Endothelial cell of umbilical vein (primary cell): ENCODE measurements around the gene NR1H3. TPM values are rescaled to one million over a fixed set of nuclear protein-coding genes. Genes with fewer than 3 reads are reported as not detected.

Source experiments
- BruUV-seq: library from RNA; stranded (reverse); fragments of 400-500 nt; replicated peaks from 2 replicates; lab custom pipeline; 2021; lab: Mats Ljungman, UMichigan
- CTCF ChIA-PET: fragments of 300-600, 350-600 bp; sonication (Branson Sonifier 250); formaldehyde crosslinking; loops from one replicate; lab custom pipeline; 2021; ENCODE audit warnings: antibody characterized with exemption, inconsistent platforms; lab: Charles Lee
- POLR2A ChIA-PET: fragments of 300-600, 350-600 bp; sonication (Branson Sonifier 250); formaldehyde crosslinking; loops from one replicate; lab custom pipeline; 2021; ENCODE audit warnings: antibody characterized with exemption, inconsistent platforms; lab: Charles Lee
- DNase-seq: peaks from one replicate; pipeline ENCODE4 v3.0.0-alpha.2; 2011; ENCODE audit warnings: low read depth, low spot score
- FAIRE-seq: peaks from 2 replicates; lab custom pipeline; 2011; peaks lifted over from hg19 to GRCh38; lab: Jason Lieb, UNC
- H2AFZ ChIP-seq: 2 replicates; pipeline ENCODE4 v1.6.0; 2012; ENCODE audit warnings: low read depth, low read length, control low read depth, inconsistent platforms
- H3K27ac ChIP-seq: 2 replicates; pipeline ENCODE4 v1.5.1; 2011; ENCODE audit warnings: low read depth, mild to moderate bottlenecking, control low read depth, low read length, moderate library complexity; ENCODE audit not compliant: insufficient read depth
- H3K27me3 ChIP-seq, 2 experiments: 2 replicates each; pipeline versions ENCODE4 v1.6.0 to v1.6.1; 2011; ENCODE audit warnings: low read length in 2 of 2, mixed read lengths in 1 of 2; ENCODE audit not compliant: control insufficient read depth in 2 of 2, insufficient read depth in 2 of 2
- H3K36me3 ChIP-seq, 2 experiments: 2 replicates in 1 of 2; 3 replicates in 1 of 2; pipeline ENCODE4 v1.5.1; 2011; ENCODE audit warnings: low read length in 2 of 2, mild to moderate bottlenecking in 1 of 2, moderate library complexity in 1 of 2; ENCODE audit not compliant: control insufficient read depth in 2 of 2, insufficient read depth in 2 of 2; ENCODE audit errors: extremely low read depth in 1 of 2
- H3K4me1 ChIP-seq: 3 replicates; pipeline ENCODE4 v1.5.1; 2011; ENCODE audit warnings: mild to moderate bottlenecking, low read length; ENCODE audit not compliant: control insufficient read depth, insufficient read depth; ENCODE audit errors: extremely low read depth
- H3K4me2 ChIP-seq: 2 replicates; pipeline ENCODE4 v1.6.1; 2011; ENCODE audit warnings: low read length, control low read depth, mixed read lengths; ENCODE audit not compliant: insufficient read depth
- H3K4me3 ChIP-seq, 3 experiments: fragments of 200-600 bp in 1 of 3; sonication (generic), shearing (Covaris generic) in 1 of 3; replicated peaks in 1 of 3; 2 replicates each; pipeline ENCODE4 v1.5.1; 2011 to 2016; ENCODE audit warnings: control low read depth in 3 of 3, low read length in 3 of 3, mild to moderate bottlenecking in 2 of 3, inconsistent platforms in 1 of 3, low read depth in 1 of 3, moderate library complexity in 1 of 3; ENCODE audit not compliant: insufficient read depth in 1 of 3
- H3K79me2 ChIP-seq: 2 replicates; pipeline ENCODE4 v1.6.0; 2012; ENCODE audit warnings: low read length, inconsistent platforms; ENCODE audit not compliant: control insufficient read depth, insufficient read depth
- H3K9ac ChIP-seq: replicated peaks from 2 replicates; pipeline ENCODE3; 2011; ENCODE audit warnings: low read length, control low read depth; ENCODE audit not compliant: insufficient read depth; ENCODE audit errors: extremely low read depth
- H3K9me1 ChIP-seq: replicated peaks from 3 replicates; pipeline ENCODE4 v1.6.0; 2011; ENCODE audit warnings: mild to moderate bottlenecking, low read length; ENCODE audit not compliant: control insufficient read depth, insufficient read depth; ENCODE audit errors: extremely low read depth
- H3K9me3 ChIP-seq: replicated peaks from 2 replicates; pipeline ENCODE4 v1.5.1; 2012; ENCODE audit warnings: low read length, inconsistent platforms; ENCODE audit not compliant: control insufficient read depth, insufficient read depth
- H4K20me1 ChIP-seq: replicated peaks from 2 replicates; pipeline ENCODE3; 2011; ENCODE audit warnings: mild to moderate bottlenecking, low read length; ENCODE audit not compliant: control insufficient read depth, insufficient read depth; ENCODE audit errors: extremely low read depth
- EZH2 ChIP-seq: IDR thresholded peaks from 2 replicates; pipeline ENCODE4 v1.6.1; 2012; ENCODE audit warnings: borderline replicate concordance, low read depth, mild to moderate bottlenecking, moderate library complexity, low read length, inconsistent platforms; ENCODE audit not compliant: severe bottlenecking
- FOS ChIP-seq: IDR thresholded peaks from 2 replicates; pipeline ENCODE4 v1.6.1; 2011; ENCODE audit warnings: mild to moderate bottlenecking, low read length, moderate library complexity, borderline replicate concordance; ENCODE audit not compliant: insufficient read depth
- GATA2 ChIP-seq: IDR thresholded peaks from 2 replicates; pipeline ENCODE4 v1.7.0; 2011; ENCODE audit warnings: low read depth, mild to moderate bottlenecking, moderate library complexity, mixed read lengths, low read length; ENCODE audit not compliant: insufficient read length, insufficient read depth
- JUN ChIP-seq: IDR thresholded peaks from 2 replicates; pipeline ENCODE4 v1.6.1; 2011; ENCODE audit warnings: borderline replicate concordance, low read depth; ENCODE audit not compliant: insufficient read length, insufficient read depth
- MYC ChIP-seq: IDR thresholded peaks from one replicate; pipeline ENCODE4 v1.6.1; 2011; ENCODE audit warnings: mild to moderate bottlenecking, low read depth, low read length
- POLR2A ChIP-seq: IDR thresholded peaks from 2 replicates; pipeline ENCODE4 v1.6.1; 2012; ENCODE audit warnings: low read depth, mild to moderate bottlenecking, control low read depth, low read length
- POLR2AphosphoS5 ChIP-seq: IDR thresholded peaks from 2 replicates; pipeline ENCODE4 v1.6.1; 2012; ENCODE audit warnings: low read depth, mild to moderate bottlenecking, control low read depth, low read length, moderate library complexity; ENCODE audit not compliant: insufficient read depth
- dilution Hi-C: fragments of 300-500 bp; cut with MboI; formaldehyde crosslinking; loops from one replicate; pipeline ENCODE4 v1.15.0; 2019; ENCODE audit warnings: low sequenced_read_pairs; ENCODE audit not compliant: extremely low pct_ligation_motif_present
- intact Hi-C: fragments of 100-400 bp; cut with micrococcal nuclease; formaldehyde crosslinking; loops from one replicate; pipeline ENCODE4 v1.10.0; 2022
- polyA plus RNA-seq, 4 experiments: library from polyadenylated mRNA; depleted of rRNA in 3 of 4; stranded (reverse) in 3 of 4; unstranded in 1 of 4; fragments of >200 nt; gene quantifications; 2 replicates each; pipeline versions ENCODE4 v1.2.1 to v1.2.3, GENCODE V29; 2011 to 2012; ENCODE audit warnings: missing spikeins in 1 of 4
- total RNA-seq: library from RNA; stranded (reverse); gene quantifications from 2 replicates; pipeline ENCODE4 v1.2.3, GENCODE V29; 2021
- TF ChIP-seq, protein P1 (sequence below): IDR thresholded peaks from 2 replicates; pipeline ENCODE4 v1.6.1; 2011; ENCODE audit not compliant: insufficient read depth, insufficient read length
- TF ChIP-seq, protein P2 (sequence below), 2 donors: IDR thresholded peaks; 1 replicate in 1 of 2; 2 replicates in 1 of 2; pipeline ENCODE4 v1.5.1; 2011; ENCODE audit warnings: low read length in 2 of 2, mild to moderate bottlenecking in 2 of 2, moderate library complexity in 2 of 2, control low read depth in 1 of 2, inconsistent platforms in 1 of 2, low read depth in 1 of 2; ENCODE audit not compliant: insufficient read depth in 1 of 2; ENCODE audit errors: extremely low read depth in 1 of 2

NR1H3 gene
- total and polyA plus RNA-seq, 2 donors (not counting 3 experiments of a cell fraction or from before 2014, with no cell fraction given), result 9.8 to 16.3 TPM

DNA sequence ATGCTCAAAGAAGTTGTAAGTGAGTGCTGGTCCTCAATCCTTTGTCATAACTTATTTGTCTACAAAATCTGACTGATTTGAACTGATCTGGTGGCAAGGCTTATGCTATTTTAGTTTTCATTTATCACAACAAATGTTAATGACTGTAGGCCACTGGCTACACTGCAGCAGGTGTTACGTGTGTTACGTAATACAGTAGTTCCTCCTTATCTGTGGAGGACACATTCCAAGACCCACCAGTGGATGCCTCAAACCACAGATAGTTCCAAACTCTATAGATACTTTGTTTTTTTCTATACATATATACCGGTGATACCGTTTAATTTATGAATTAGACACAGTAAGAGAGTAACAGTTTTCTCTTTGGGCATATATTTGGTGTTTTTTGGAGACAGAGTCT is 19.1 kb downstream of the NR1H3 start:
- H3K27me3 ChIP-seq, result no peaks in the 10 kb centered on the region
- CTCF ChIA-PET, result no interaction called here
- TF ChIP-seq, protein P1, sequence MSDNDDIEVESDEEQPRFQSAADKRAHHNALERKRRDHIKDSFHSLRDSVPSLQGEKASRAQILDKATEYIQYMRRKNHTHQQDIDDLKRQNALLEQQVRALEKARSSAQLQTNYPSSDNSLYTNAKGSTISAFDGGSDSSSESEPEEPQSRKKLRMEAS, result no peak
- no peak overlapping the region for H3K9ac ChIP-seq
- no peaks in the 10 kb centered on the region for H3K4me1 ChIP-seq
- no peaks in the 10 kb centered on the region for H4K20me1 ChIP-seq
- H3K9me1 ChIP-seq, result no peaks in the 10 kb centered on the region
- peaks cover 11% of the 10 kb centered on the region for H3K79me2 ChIP-seq
- H3K4me3 ChIP-seq, result no peak overlapping the region
- POLR2A ChIA-PET, result no interaction called here
- no peak overlapping the region for H3K4me2 ChIP-seq
- no TSS peak for BruUV-seq
- dilution Hi-C loops, result no loop called here
- H3K9me3 ChIP-seq, result no peaks in the 10 kb centered on the region
- FAIRE-seq, result no peak
- DNase-seq, result no peak
- no peak overlapping the region for H2AFZ ChIP-seq
- H3K36me3 ChIP-seq, result peaks cover 18 to 43% of the 10 kb centered on the region in 2 experiments
- intact Hi-C loops, result no loop called here
- H3K27ac ChIP-seq, result no peak overlapping the region

DNA sequence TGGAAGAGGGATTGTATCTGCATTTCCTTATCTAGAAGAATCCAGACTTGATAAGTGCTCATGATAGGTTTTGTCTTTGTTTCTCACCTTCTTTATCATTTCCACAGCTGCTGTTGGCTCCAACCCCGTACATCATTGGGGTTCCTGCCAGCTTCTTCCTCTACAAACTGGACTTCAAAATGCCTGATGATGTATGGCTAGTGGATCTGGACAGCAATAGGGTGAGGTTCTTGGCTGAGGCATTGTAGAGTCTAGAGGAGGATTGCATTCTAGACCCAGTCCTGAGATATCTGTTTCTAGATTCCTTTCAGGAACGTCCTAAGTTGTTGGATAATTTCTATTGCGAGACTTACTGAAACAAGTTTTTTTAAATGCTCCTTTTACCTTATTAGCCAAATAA is 20.3 kb downstream of the NR1H3 start:
- no peaks in the 10 kb centered on the region for H3K27me3 ChIP-seq
- no peak overlapping the region for H3K9ac ChIP-seq
- no peaks in the 10 kb centered on the region for H3K9me3 ChIP-seq
- ChIA-PET CTCF (interaction anchor here (0.9 kb wide), 1 partner anchor 77 kb away, joined by 4 read pairs; no protein-coding TSS in a partner anchor), POLR2A (no interaction called here)
- no peaks in the 10 kb centered on the region for H3K9me1 ChIP-seq
- no peak overlapping the region for H2AFZ ChIP-seq
- H3K79me2 ChIP-seq, result no peaks in the 10 kb centered on the region
- no peaks in the 10 kb centered on the region for H3K4me1 ChIP-seq
- BruUV-seq, result no TSS peak
- H3K4me3 ChIP-seq, result no peak overlapping the region
- peaks cover 21 to 50% of the 10 kb centered on the region in 2 experiments for H3K36me3 ChIP-seq
- intact Hi-C loops, result no loop called here
- TF ChIP-seq, protein P1, result no peak
- no peak for TF ChIP-seq POLR2A
- no peak for TF ChIP-seq MYC
- TF ChIP-seq JUN, result no peak
- no peak for TF ChIP-seq FOS
- no peak for TF ChIP-seq EZH2
- TF ChIP-seq GATA2, result no peak
- TF ChIP-seq POLR2AphosphoS5, result no peak
- TF ChIP-seq, protein P2, sequence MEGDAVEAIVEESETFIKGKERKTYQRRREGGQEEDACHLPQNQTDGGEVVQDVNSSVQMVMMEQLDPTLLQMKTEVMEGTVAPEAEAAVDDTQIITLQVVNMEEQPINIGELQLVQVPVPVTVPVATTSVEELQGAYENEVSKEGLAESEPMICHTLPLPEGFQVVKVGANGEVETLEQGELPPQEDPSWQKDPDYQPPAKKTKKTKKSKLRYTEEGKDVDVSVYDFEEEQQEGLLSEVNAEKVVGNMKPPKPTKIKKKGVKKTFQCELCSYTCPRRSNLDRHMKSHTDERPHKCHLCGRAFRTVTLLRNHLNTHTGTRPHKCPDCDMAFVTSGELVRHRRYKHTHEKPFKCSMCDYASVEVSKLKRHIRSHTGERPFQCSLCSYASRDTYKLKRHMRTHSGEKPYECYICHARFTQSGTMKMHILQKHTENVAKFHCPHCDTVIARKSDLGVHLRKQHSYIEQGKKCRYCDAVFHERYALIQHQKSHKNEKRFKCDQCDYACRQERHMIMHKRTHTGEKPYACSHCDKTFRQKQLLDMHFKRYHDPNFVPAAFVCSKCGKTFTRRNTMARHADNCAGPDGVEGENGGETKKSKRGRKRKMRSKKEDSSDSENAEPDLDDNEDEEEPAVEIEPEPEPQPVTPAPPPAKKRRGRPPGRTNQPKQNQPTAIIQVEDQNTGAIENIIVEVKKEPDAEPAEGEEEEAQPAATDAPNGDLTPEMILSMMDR (IDR thresholded peaks at IDR 0.05; ENCODE audit: extremely low read depth in 1 of 2, insufficient read depth in 1 of 2, low read depth in 1 of 2, low read length in 2 of 2), result no peak
- no peak overlapping the region for H3K4me2 ChIP-seq
- FAIRE-seq (no peak), DNase-seq (no peak)
- no peak overlapping the region for H3K27ac ChIP-seq
- H4K20me1 ChIP-seq, result no peaks in the 10 kb centered on the region
- dilution Hi-C loops, result no loop called here
